Thyroid gland (tissue), 4 donors: Measurements from ENCODE around the gene KRT76.

ENCODE experiments used
- CTCF ChIP-seq, 6 experiments: fragments of 200-600 bp in 3 of 6; fragments of 450-650 bp in 3 of 6; sonication (generic) in 3 of 6; IDR thresholded peaks; one replicate each; pipeline ENCODE4 v1.5.1; 2016 to 2019; ENCODE audit warnings: antibody characterized with exemption in 6 of 6, mild to moderate bottlenecking in 2 of 6, inconsistent platforms in 1 of 6, moderate library complexity in 1 of 6
- POLR2A ChIP-seq, 2 donors: fragments of 450-650 bp; IDR thresholded peaks; one replicate each; pipeline ENCODE4 v1.6.1; 2017; ENCODE audit warnings: antibody characterized with exemption in 2 of 2, mild to moderate bottlenecking in 2 of 2, moderate library complexity in 1 of 2

- no peak for TF ChIP-seq CTCF (IDR thresholded peaks at IDR 0.05)
- no peak for TF ChIP-seq POLR2A (IDR thresholded peaks at IDR 0.05)
Observed at GRCh38 chr12:52805739-52806138, 28.6 kb upstream of the KRT76 start.
